CD14-positive monocyte (primary cell): ENCODE results near the gene SMLR1. TPM values are rescaled to one million over a fixed set of nuclear protein-coding genes. Genes with fewer than 3 reads are reported as not detected.

Experiments used
- DNase-seq, 3 donors: peaks; one replicate each; pipeline ENCODE4 v3.0.0-alpha.2; 2011 to 2022
- H2AFZ ChIP-seq: 2 replicates; pipeline ENCODE4 v1.6.0; 2012; ENCODE audit warnings: mild to moderate bottlenecking, low read depth, low read length, inconsistent platforms; ENCODE audit not compliant: insufficient read depth, poor library complexity, severe bottlenecking
- H3K27ac ChIP-seq, 2 donors: 1 replicate in 1 of 2; 2 replicates in 1 of 2; pipeline ENCODE4 v1.5.1; 2012 to 2013; ENCODE audit warnings: low read length in 2 of 2, control low read depth in 1 of 2, inconsistent platforms in 1 of 2, low read depth in 1 of 2, mild to moderate bottlenecking in 1 of 2
- H3K27me3 ChIP-seq, 2 donors: one replicate each; pipeline versions ENCODE4 v1.6.0 to v1.6.1; 2011 to 2013; ENCODE audit warnings: low read length in 2 of 2; ENCODE audit not compliant: control insufficient read depth in 2 of 2, insufficient read depth in 2 of 2
- H3K36me3 ChIP-seq, 2 donors: replicated peaks in 1 of 2; 1 replicate in 1 of 2; 2 replicates in 1 of 2; pipeline versions ENCODE4 v1.5.1 to v1.6.1; 2012 to 2013; ENCODE audit warnings: low read length in 2 of 2, control low read depth in 1 of 2, inconsistent platforms in 1 of 2, mild to moderate bottlenecking in 1 of 2; ENCODE audit not compliant: insufficient read depth in 2 of 2, control insufficient read depth in 1 of 2
- H3K4me1 ChIP-seq, 2 donors: 1 replicate in 1 of 2; 2 replicates in 1 of 2; pipeline versions ENCODE4 v1.5.1 to v1.6.1; 2012 to 2013; ENCODE audit warnings: low read length in 2 of 2, control low read depth in 1 of 2, inconsistent platforms in 1 of 2, mild to moderate bottlenecking in 1 of 2, moderate library complexity in 1 of 2; ENCODE audit not compliant: insufficient read depth in 2 of 2, control insufficient read depth in 1 of 2
- H3K4me2 ChIP-seq: replicated peaks from 2 replicates; pipeline ENCODE3; 2012; ENCODE audit warnings: low read length, moderate library complexity, mild to moderate bottlenecking; ENCODE audit not compliant: poor library complexity, severe bottlenecking; ENCODE audit errors: extremely low read depth
- H3K4me3 ChIP-seq, 3 experiments: fragments of 200-600 bp in 1 of 3; sonication (generic) in 1 of 3; replicated peaks in 1 of 3; 1 replicate in 2 of 3; 2 replicates in 1 of 3; pipeline ENCODE4 v1.5.1; 2011 to 2013; ENCODE audit warnings: low read length in 3 of 3, mild to moderate bottlenecking in 3 of 3, control low read depth in 2 of 3, low read depth in 2 of 3, inconsistent platforms in 1 of 3, moderate library complexity in 1 of 3
- H3K79me2 ChIP-seq: 2 replicates; pipeline ENCODE4 v1.6.0; 2012; ENCODE audit warnings: mild to moderate bottlenecking, control low read depth, inconsistent platforms, low read length, moderate library complexity; ENCODE audit not compliant: insufficient read depth
- H3K9ac ChIP-seq: 2 replicates; pipeline ENCODE4 v1.6.0; 2017; ENCODE audit warnings: low read length, mild to moderate bottlenecking; ENCODE audit not compliant: insufficient read depth, poor library complexity, severe bottlenecking
- H3K9me3 ChIP-seq, 2 donors: replicated peaks in 1 of 2; 1 replicate in 1 of 2; 2 replicates in 1 of 2; pipeline versions ENCODE4 v1.5.1 to v1.6.1; 2012 to 2013; ENCODE audit warnings: low read length in 2 of 2, control low read depth in 1 of 2; ENCODE audit not compliant: control insufficient read depth in 1 of 2, insufficient read depth in 1 of 2
- H4K20me1 ChIP-seq: 2 replicates; pipeline ENCODE4 v1.6.0; 2012; ENCODE audit warnings: mild to moderate bottlenecking, low read length, control low read depth, moderate library complexity; ENCODE audit not compliant: insufficient read depth
- H3K27ac Mint-ChIP-seq, 7 donors: one replicate each; pipeline ENCODE4 v1.8.0; 2020; ENCODE audit warnings: mild to moderate bottlenecking in 7 of 7, mixed read lengths in 7 of 7, moderate library complexity in 6 of 7, inconsistent platforms in 2 of 7
- H3K27me3 Mint-ChIP-seq, 3 donors: one replicate each; pipeline ENCODE4 v1.8.0; 2021 to 2022; ENCODE audit warnings: low read depth in 3 of 3, mild to moderate bottlenecking in 3 of 3, mixed read lengths in 3 of 3, moderate library complexity in 3 of 3, inconsistent platforms in 1 of 3
- H3K36me3 Mint-ChIP-seq, 2 donors: one replicate each; pipeline ENCODE4 v1.8.0; 2020; ENCODE audit warnings: mixed read lengths in 2 of 2, inconsistent platforms in 1 of 2, mild to moderate bottlenecking in 1 of 2
- H3K4me1 Mint-ChIP-seq: one replicate; pipeline ENCODE4 v1.8.0; 2020; ENCODE audit warnings: mild to moderate bottlenecking, mixed read lengths
- H3K4me3 Mint-ChIP-seq, 2 donors: one replicate each; pipeline ENCODE4 v1.8.0; 2020; ENCODE audit warnings: mild to moderate bottlenecking in 2 of 2, mixed read lengths in 2 of 2, moderate library complexity in 1 of 2
- H3K9me3 Mint-ChIP-seq, 7 donors: one replicate each; pipeline ENCODE4 v1.8.0; 2020 to 2022; ENCODE audit warnings: mixed read lengths in 7 of 7, mild to moderate bottlenecking in 6 of 7, moderate library complexity in 6 of 7, inconsistent platforms in 2 of 7
- CTCF ChIP-seq: fragments of 200-600 bp; IDR thresholded peaks from one replicate; pipeline ENCODE4 v1.8.0; 2022; ENCODE audit warnings: antibody characterized with exemption, mild to moderate bottlenecking
- WGBS: methylation state at CpG from one replicate; pipeline ENCODE4 v1.1.5; 2013; ENCODE audit warnings: missing lambda C conversion rate; ENCODE audit not compliant: insufficient coverage; 5-methylcytosine and 5-hydroxymethylcytosine counted together
- intact Hi-C, 2 donors: fragments of 100-400 bp; cut with micrococcal nuclease; formaldehyde crosslinking; loops; one replicate each; pipeline versions ENCODE4 v1.15.0 to v1.15.1; 2023
- polyA plus RNA-seq, 3 donors: library from polyadenylated mRNA; depleted of rRNA in 1 of 3; unstranded in 2 of 3; stranded (reverse) in 1 of 3; fragments of 300-500 nt in 2 of 3; fragments of >200 nt in 1 of 3; fragmentation: Illumina TruSeq in 2 of 3; gene quantifications; 1 replicate in 2 of 3; 2 replicates in 1 of 3; pipeline ENCODE4 v1.2.3, GENCODE V29; 2012 to 2021

SMLR1 gene
- polyA plus RNA-seq, 3 donors = not detected

GRCh38 chr6:130836055-130836640 lies 8.9 kb downstream of the SMLR1 start:
- Mint-ChIP-seq H3K27me3 (no peaks in the 10 kb centered on the region), H3K36me3 (peaks cover 2 to 3% of the 10 kb centered on the region in 2 donors), H3K4me3 (no peak overlapping the region), H3K9me3 (peaks cover 0 to 6% (median 0%) of the 10 kb centered on the region in 7 donors), H3K4me1 (peaks cover 10% of the 10 kb centered on the region), H3K27ac (no peak overlapping the region)
- TF ChIP-seq CTCF = no peak
- H2AFZ ChIP-seq = no peak overlapping the region
- WGBS = 83% methylated on average over 1 of the region's 3 CpGs
- no peak overlapping the region for H3K4me3 ChIP-seq
- H3K4me2 ChIP-seq = no peak overlapping the region
- DNase-seq = no peak
- H3K36me3 ChIP-seq = no peaks in the 10 kb centered on the region
- no peaks in the 10 kb centered on the region for H4K20me1 ChIP-seq
- no peaks in the 10 kb centered on the region for H3K4me1 ChIP-seq
- no peak overlapping the region for H3K27ac ChIP-seq
- no peaks in the 10 kb centered on the region for H3K9me3 ChIP-seq
- H3K9ac ChIP-seq = no peak overlapping the region
- intact Hi-C loops = no loop called here
- H3K79me2 ChIP-seq = no peaks in the 10 kb centered on the region
- no peaks in the 10 kb centered on the region for H3K27me3 ChIP-seq

- H3K79me2 ChIP-seq = no peaks in the 10 kb centered on the region
- no peak overlapping the region for H3K4me2 ChIP-seq
- no peak for TF ChIP-seq CTCF
- no peak overlapping the region for H3K9ac ChIP-seq
- H3K9me3 ChIP-seq = no peaks in the 10 kb centered on the region
- H3K4me1 ChIP-seq = no peaks in the 10 kb centered on the region
- H3K27ac Mint-ChIP-seq = no peak overlapping the region
- no peaks in the 10 kb centered on the region for H3K36me3 ChIP-seq
- H3K27ac ChIP-seq = no peak overlapping the region
- H3K4me3 ChIP-seq = no peak overlapping the region
- DNase-seq = no peak
- H3K36me3 Mint-ChIP-seq = peaks cover 2 to 3% of the 10 kb centered on the region in 2 donors
- H3K27me3 ChIP-seq = no peaks in the 10 kb centered on the region
- H3K4me1 Mint-ChIP-seq = peaks cover 10% of the 10 kb centered on the region
- no peak overlapping the region for H3K4me3 Mint-ChIP-seq
- no peaks in the 10 kb centered on the region for H4K20me1 ChIP-seq
- H3K27me3 Mint-ChIP-seq = no peaks in the 10 kb centered on the region
- no peak overlapping the region for H2AFZ ChIP-seq
- intact Hi-C loops = no loop called here
- H3K9me3 Mint-ChIP-seq = peaks cover 0 to 3% (median 0%) of the 10 kb centered on the region in 7 donors
These were observed 9.9 kb downstream of the SMLR1 start for GRCh38 chr6:130837067-130837466.
